ENCODE data around the gene RPL18.

RPL18 gene

DNA sequence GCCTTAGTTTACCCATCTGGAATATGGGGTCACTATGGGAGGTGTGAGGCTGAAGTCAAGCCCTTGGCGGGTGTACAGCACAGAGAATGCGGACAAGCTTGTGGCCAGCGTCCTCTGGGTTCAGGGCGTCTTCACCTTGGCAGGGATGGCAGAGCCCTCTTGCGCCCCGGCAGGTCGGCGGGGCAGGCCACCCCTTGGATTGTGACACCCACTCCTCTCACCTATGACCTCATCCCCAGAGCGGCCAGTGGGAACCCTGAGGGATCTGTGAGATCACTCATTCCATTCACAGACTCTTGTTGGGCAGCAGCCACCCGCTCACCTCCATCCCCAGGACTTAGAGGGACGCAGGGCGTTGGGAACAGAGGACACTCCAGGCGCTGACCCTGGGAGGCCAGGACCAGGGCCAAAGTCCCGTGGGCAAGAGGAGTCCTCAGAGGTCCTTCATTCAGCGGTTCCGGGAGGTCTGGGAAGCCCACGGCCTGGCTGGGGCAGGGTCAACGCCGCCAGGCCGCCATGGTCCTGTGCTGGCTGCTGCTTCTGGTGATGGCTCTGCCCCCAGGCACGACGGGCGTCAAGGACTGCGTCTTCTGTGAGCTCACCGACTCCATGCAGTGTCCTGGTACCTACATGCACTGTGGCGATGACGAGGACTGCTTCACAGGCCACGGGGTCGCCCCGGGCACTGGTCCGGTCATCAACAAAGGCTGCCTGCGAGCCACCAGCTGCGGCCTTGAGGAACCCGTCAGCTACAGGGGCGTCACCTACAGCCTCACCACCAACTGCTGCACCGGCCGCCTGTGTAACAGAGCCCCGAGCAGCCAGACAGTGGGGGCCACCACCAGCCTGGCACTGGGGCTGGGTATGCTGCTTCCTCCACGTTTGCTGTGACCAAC lies 12.3 kb downstream of the RPL18 start, which contains the start of gene SPACA4:
TSS of gene SPACA4 (plus strand) at position 280 of the 896 bp plus-strand sequence. CDS start at position 517, 237 bp downstream.
- DNase-seq (ENCODE audit: insufficient read length, low spot score) (no peak), FAIRE-seq (no peak)
- no peak for TF ChIP-seq POLR2A (IDR thresholded peaks at IDR 0.05; ENCODE audit: low read depth, low read length)

DNA sequence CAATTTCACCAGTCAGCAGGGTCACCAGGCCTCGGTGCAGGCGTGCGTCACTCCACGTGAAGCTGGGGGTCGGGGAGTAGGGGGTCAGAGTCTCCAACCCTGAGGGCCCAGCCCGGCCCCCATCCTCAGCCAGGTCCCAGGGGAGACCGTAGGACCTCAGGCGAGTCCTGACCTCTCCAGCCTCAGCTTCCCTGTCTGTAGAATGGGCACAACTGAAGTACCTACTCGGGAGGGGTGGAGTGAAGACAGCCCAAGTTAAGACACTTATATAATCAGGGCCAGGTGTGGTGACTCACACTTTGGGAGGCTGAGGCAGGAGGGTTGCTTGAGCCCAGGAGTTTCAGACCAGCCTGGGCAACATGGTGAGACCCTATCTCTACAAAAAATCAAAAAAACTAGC lies 15.1 kb downstream of the RPL18 start:
- DNase-seq (ENCODE audit: insufficient read length, low spot score) (no peak), FAIRE-seq (no peak)
- TF ChIP-seq POLR2A (IDR thresholded peaks at IDR 0.05; ENCODE audit: low read depth, low read length): no peak

DNA sequence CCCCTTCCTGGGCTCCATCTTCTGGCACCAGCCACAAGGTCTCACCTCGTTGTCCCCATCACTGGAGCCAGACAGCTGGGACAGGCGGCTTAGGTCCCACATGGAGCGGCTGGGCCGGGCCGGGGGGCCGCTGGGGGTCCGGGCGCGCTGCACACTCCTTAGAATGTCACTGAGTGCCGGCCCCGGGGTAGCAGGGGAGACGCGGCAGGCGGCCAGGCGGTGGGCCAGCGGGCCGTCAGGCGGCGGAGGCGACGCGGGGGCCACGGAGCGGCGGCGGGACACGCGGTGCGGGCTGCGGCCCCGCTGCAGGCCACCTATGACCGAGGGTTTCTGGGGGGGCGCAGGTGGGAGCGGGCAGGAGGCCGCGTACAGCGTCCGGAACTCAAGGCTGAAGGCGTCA lies 15.5 kb downstream of the RPL18 start:
- TF ChIP-seq POLR2A (IDR thresholded peaks at IDR 0.05; ENCODE audit: low read depth, low read length): no peak
- FAIRE-seq (no peak), DNase-seq (ENCODE audit: insufficient read length, low spot score) (no peak)

DNA sequence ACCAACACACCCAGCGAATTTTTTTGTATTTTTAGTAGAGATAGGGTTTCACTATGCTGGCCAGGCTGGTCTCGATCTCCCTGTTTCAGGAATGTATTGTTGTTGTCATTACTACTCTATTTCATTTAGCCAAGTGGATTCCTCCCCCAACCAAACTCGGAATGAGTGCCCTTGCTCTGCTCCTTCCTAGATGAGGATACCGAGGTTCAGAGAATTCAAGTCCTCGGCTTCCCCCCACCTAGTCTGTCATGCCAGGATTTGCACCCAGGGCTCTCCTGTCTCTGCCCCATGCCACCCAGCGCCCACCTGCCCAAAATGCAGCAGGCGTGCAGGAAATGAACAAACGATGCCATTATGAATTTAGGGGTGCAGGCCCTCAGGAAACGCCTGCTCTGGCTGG lies 16.0 kb downstream of the RPL18 start:
- DNase-seq (ENCODE audit: insufficient read length, low spot score) (no peak), FAIRE-seq (no peak)
- TF ChIP-seq POLR2A (IDR thresholded peaks at IDR 0.05; ENCODE audit: low read depth, low read length): no peak

DNA sequence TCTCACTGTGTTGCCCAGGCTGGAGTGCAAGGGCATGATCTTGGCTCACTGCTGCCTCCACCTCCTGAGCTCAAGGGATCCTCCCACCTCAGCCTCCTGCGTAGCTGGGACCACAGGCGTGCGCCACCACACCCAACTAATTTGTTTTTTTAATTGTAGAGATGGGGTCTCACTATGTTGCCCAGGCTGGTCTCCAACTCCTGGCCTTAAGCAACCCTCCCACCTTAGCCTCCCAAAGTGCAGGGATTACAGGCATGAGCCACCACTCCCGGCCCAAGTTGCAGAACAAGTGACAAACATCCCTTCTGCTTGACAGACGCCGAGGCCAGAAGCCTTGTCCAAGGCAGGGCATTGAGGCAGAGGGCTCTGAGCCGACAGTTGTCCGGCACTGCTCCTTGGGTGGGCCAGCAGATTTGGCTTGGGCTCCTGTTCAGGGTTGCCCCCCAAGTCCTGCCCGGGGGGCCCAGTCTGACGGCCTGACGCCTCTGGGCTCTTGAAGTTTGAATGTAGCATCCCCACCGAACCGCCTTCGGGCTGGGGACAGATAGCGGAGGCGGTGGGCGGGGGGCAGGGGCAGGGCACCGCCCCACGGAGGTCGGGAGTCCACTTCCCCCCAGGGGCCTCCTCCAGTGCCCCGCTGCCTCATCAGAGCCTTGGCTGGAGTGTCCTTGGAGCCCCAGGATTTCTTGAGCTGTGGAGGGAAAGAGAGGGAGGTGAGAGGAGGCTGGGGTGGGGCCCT lies 18.1 kb downstream of the RPL18 start:
- no peak for TF ChIP-seq POLR2A (IDR thresholded peaks at IDR 0.05; ENCODE audit: low read depth, low read length)
- FAIRE-seq (no peak), DNase-seq (ENCODE audit: insufficient read length, low spot score) (no peak)

DNA sequence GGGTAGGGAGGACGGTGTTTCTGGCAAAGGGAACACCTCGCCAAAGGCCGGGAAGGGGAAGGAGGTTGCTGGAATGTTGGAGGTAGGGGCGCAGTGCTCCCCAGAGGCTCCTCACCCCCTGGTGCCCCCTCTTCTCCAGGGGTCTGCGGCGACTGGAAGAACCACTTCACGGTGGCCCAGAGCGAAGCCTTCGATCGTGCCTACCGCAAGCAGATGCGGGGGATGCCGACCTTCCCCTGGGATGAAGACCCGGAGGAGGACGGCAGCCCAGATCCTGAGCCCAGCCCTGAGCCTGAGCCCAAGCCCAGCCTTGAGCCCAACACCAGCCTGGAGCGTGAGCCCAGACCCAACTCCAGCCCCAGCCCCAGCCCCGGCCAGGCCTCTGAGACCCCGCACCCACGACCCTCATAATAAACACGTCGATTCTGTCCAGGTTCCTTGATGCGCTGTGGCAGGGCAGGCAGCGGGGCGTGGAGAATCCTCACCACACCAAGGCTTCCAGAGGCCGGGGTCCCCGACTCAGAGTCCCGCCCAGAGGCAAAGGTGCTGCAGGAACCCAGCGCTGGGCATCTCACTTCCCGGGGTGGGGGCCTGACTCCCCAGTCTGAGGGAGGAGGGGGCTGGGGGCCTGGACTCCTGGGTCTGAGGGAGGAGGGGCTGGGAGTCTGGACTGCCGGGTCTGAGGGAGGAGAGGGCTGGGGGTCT lies 19.8 kb downstream of the RPL18 start:
- TF ChIP-seq POLR2A (IDR thresholded peaks at IDR 0.05; ENCODE audit: low read depth, low read length): no peak
- FAIRE-seq: no peak
- DNase-seq (ENCODE audit: insufficient read length, low spot score): no peak

DNA sequence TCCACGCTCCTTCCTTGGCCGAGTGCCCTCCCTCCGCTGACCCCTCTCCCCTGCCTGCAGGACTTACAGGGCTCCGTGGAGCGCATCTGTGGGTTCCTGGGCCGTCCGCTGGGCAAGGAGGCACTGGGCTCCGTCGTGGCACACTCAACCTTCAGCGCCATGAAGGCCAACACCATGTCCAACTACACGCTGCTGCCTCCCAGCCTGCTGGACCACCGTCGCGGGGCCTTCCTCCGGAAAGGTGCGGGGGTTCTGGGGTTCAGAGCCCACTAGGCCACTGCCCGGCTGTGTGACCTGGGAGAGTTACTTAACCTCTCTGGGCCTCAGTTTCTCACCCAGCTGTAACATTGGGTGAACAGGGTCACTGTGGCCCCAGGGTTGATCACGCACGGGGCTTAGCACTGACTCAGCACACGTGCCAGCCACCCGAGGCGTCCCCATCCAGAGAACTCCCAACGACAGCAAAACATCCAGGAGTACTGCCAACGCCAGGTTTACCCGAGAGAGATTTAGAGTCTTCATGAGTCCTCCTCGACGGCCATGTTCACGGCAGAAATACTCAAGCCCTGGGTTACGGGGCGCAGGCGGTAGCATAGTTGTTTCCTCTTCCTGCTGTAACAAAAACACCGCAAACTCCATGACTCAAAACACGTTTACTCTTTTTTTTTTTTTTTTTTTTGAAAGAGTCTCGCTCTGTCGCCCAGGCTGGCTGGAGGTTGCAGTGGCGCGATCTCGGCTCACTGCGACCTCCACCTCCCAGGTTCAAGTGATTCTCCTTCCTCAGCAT lies 22.1 kb downstream of the RPL18 start:
- TF ChIP-seq POLR2A (IDR thresholded peaks at IDR 0.05; ENCODE audit: low read depth, low read length): no peak
- FAIRE-seq (no peak), DNase-seq (ENCODE audit: insufficient read length, low spot score) (no peak)

DNA sequence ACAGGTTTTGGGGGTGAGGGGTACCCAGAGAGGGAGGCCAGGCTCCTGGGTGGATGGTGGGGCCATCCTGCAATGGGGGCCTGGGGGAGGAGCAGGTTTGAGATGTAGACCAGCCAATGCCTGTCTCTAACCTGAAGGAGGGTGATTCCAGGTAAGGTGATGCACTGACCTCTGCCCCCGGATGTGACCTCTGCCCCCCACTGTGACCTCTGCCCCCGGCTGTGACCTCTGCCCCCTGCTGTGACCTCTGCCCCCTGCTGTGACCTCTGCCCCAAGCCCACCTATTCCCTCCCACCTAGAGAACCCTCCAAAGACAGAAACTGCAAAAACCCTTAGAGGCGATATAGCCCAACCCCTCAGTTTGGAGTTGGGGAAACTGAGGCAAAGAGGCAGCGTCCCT lies 22.7 kb downstream of the RPL18 start:
- TF ChIP-seq POLR2A (IDR thresholded peaks at IDR 0.05; ENCODE audit: low read depth, low read length): no peak
- no peak for FAIRE-seq
- no peak for DNase-seq (ENCODE audit: insufficient read length, low spot score)

DNA sequence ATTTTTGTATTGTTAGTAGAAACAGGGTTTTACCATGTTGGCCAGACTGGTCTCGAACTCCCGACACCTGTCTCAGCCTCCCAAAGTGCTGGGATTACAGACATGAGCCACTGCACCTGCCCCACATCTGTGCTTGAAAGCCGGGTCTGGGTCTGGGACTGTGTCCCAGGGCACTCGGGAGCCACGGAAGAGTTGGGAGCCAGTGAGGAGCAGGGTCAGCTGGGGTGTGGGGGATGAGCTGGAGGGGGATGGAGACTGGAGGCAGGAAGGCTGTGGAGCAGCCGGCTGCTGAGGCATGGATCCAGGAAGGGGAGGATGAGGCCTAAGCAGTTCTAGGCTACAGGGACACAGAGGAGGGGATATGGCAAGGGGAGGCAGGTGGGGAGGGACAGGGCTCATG lies 23.1 kb downstream of the RPL18 start:
- FAIRE-seq (no peak), DNase-seq (ENCODE audit: insufficient read length, low spot score) (no peak)
- TF ChIP-seq POLR2A (IDR thresholded peaks at IDR 0.05; ENCODE audit: low read depth, low read length): no peak

DNA sequence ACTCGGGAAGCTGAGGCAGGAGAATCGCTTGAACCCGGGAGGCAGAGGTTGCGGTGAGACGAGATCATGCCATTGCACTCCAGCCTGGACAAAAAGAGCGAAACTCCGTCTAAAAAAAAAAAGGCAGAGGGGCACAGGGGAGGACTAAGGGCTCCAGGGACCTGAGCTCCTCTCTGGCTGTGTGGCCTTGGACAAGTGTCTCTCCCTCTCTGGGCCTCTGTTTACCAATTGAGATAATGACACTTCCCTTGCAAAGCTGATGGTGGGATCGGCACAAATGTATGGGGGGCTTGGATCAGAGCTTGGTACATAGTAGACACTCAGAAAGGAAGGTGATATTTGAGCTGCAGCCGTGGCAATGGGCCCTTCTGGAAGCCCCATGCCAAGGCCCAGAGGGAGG lies 23.8 kb downstream of the RPL18 start:
- TF ChIP-seq POLR2A (IDR thresholded peaks at IDR 0.05; ENCODE audit: low read depth, low read length): no peak
- FAIRE-seq: no peak
- DNase-seq (ENCODE audit: insufficient read length, low spot score): no peak

DNA sequence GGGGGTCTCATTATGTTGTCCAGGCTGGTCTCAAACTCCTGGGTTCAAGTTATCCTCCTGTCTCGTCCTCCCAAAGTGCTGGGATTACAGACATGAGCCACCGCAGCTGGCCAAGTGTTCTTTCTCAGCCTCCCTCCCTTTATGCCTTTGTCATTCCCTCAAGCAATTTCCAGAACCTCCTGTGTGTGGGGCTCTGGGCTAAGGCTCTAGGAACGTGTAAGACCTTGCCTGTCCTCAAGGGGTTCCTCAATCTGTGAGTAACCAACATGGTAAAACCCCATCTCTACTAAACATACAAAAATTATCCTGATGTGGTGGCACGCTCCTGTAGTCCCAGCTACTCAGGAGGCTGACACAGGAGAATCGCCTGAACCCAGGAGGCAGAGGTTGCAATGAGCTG lies 28.0 kb downstream of the RPL18 start:
- DNase-seq (ENCODE audit: insufficient read length, low spot score) (no peak), FAIRE-seq (no peak)
- TF ChIP-seq POLR2A (IDR thresholded peaks at IDR 0.05; ENCODE audit: low read depth, low read length): no peak

DNA sequence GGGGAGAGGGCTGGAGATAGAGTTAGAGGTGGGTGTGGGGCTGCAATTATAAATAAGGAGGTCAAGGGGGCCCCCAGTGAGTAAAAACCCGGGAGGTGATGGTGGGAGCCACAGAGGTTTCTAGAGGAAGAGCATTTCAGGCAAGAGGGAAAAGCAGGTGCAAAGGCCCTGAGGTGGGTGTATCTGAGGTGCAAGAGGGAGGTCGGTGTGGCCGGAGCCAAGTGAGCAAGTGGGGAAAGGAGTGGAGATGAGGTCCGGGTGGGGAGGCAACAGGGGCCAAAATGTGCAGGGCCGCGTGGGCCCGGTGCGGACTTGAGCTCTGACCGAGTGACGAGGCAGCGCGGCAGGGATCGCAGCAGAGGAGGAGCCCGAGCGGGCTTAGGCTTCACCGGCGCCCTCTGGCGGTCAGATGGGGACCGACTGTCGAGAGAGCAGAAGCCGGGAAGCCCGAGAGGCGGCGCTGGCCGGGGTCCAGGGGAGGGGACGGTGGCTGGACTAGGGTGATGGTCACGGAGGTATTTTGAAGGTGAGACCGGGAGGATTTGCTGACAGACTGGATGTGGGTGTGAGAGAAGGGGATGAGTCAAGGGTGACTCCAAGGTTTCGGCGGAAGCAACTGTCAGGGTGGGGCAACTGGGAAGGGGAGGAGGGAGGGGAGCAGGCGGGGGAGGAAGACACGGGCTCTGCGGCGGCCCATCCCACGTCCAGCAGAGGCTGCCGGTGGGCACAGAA lies 30.1 kb downstream of the RPL18 start:
- TF ChIP-seq POLR2A (IDR thresholded peaks at IDR 0.05; ENCODE audit: low read depth, low read length): no peak
- peak; percentile 38 for FAIRE-seq
- peak; percentile 65 for DNase-seq (ENCODE audit: insufficient read length, low spot score)

DNA sequence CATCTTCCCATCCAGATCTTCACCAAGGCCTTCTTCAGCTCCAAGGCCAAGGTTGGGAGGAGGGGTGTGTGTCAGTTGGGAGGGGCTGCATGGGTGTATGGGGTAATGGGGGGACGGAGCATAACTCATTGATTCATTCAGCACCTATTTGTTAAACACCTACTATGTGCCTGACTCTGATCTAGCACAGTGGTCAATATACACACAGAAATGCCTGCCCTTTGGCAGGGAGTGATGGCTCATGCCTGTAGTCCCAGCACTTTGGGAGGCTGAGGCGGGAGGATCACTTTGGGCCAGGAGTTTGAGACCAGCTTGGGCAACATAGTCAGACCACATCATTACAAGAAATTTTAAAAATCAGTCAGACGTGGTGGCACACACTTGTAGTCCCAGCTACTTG lies 31.6 kb downstream of the RPL18 start:
- FAIRE-seq: no peak
- DNase-seq (ENCODE audit: insufficient read length, low spot score): no peak
- no peak for TF ChIP-seq POLR2A (IDR thresholded peaks at IDR 0.05; ENCODE audit: low read depth, low read length)
